PC-9 (cell line): ENCODE results near the gene FAT1.

Source experiments
- CTCF ChIP-seq: fragments of 200-600 bp; sonication (generic); conservative IDR thresholded peaks from 2 replicates; pipeline ENCODE4 v1.6.1; 2017; ENCODE audit warnings: mixed run types, antibody characterized with exemption, mild to moderate bottlenecking, moderate library complexity
- EZH2 ChIP-seq: fragments of 200-600 bp; sonication (generic); IDR thresholded peaks from 2 replicates; pipeline ENCODE4 v1.8.0; 2017; ENCODE audit warnings: antibody characterized with exemption, low read depth

GRCh38 chr4:186734251-186734650 is 10.6 kb upstream of the FAT1 start:
- TF ChIP-seq CTCF = no peak
- TF ChIP-seq EZH2 = no peak
